Measurements from ENCODE around the gene SLC10A3. TPM values are rescaled to one million over a fixed set of nuclear protein-coding genes. Genes with fewer than 3 reads are reported as not detected.
A peak's percentile ranks its signal among the peaks of the same experiment; 100 is the strongest.

SLC10A3 gene
- total and polyA plus RNA-seq, 11 donors = 8.3 to 50.6 (median 15.5) TPM

DNA sequence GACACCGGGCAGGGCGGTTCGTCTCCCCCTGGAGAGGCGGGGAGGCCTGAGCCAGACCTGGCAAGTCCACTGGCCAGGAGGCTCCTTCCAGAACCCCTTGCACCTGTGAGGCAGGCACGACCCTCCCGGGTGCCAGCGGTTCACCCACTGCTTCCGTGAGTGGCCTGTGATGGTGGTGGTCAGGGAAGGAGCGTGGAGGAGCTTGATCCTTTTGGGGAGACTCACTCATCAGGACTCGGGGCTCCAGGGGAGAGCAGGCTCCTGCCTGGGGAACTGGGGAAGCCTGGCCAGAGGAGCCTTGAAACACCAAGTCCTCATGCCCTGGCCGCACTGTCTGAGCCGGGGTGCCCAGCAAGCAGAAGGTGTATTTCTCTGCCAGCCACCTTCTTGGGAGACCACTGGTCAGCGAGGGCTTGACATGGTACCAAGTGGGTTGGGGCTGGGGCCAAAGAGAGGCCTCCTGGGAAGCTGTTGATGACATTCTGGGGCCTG is 45.6 kb downstream of the SLC10A3 start:
- Histone ChIP-seq H3K9me3 (no peaks in the 10 kb centered on the region), H3K27me3 (no peaks in the 10 kb centered on the region), H3K4me3 (peak overlapping the region; percentile 56 to 84 (median 68)), H3K27ac (peak overlapping the region; percentile 53 to 91 (median 81)), H3K4me1 (peaks cover 0 to 16% (median 10%) of the 10 kb centered on the region in 12 donors), H3K36me3 (peaks cover 0 to 58% (median 34%) of the 10 kb centered on the region in 9 donors)
- DNase-seq = peak in 1 of 5 donors; percentile 16
- 55 to 84% (median 69%) methylated on average over 10 to 13 of the region's 13 CpGs for WGBS, 4 donors
- no peak for TF ChIP-seq POLR2A (IDR thresholded peaks at IDR 0.05)
- TF ChIP-seq, protein P1, sequence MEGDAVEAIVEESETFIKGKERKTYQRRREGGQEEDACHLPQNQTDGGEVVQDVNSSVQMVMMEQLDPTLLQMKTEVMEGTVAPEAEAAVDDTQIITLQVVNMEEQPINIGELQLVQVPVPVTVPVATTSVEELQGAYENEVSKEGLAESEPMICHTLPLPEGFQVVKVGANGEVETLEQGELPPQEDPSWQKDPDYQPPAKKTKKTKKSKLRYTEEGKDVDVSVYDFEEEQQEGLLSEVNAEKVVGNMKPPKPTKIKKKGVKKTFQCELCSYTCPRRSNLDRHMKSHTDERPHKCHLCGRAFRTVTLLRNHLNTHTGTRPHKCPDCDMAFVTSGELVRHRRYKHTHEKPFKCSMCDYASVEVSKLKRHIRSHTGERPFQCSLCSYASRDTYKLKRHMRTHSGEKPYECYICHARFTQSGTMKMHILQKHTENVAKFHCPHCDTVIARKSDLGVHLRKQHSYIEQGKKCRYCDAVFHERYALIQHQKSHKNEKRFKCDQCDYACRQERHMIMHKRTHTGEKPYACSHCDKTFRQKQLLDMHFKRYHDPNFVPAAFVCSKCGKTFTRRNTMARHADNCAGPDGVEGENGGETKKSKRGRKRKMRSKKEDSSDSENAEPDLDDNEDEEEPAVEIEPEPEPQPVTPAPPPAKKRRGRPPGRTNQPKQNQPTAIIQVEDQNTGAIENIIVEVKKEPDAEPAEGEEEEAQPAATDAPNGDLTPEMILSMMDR (IDR thresholded peaks at IDR 0.05) = no peak
- intact Hi-C loops (cut with DNase I) = loop anchor here in 1 of 10 donors (5.0 kb wide), 1 partner anchor 38 kb away; no protein-coding TSS in a partner anchor
- ATAC-seq = no peak

DNA sequence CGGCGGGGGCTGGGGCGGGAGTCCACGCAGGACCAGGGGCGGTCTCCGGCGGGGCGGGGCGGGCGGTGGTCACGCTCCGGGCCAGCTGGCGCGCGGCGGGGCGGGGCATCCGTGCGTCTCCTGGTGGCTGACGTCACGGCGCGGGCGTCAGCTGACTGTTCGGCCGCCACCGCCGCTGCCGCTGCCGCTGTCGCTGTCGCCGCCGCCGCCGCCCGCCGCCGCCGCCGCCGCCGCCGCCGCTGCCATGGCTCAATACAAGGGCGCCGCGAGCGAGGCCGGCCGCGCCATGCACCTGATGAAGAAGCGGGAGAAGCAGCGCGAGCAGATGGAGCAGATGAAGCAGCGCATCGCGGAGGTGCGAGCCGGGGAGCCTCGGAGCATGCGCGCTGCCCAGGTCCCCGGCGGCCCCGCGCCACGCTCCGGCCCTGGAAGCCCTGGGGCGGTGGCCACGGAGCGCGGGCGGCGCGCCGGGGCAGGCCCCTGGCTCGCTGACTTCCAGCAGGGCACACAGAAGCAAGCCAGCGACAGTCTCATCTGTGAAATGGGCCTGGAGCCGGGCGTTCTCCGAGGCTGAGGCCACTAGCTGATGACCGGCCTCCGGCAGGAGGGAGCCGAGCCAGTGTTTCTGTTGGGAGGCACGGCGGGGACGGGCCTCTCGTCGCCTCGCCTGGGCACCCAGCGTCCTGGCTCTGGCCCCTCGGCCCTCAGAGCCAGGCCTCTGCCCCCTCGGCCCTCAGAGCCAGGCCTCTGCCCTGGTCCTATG is 46.3 kb downstream of the SLC10A3 start, which contains the start of gene FAM50A:
Gene FAM50A, plus strand, starts transcription at position 150 of the 763 bp plus-strand sequence. Its CDS starts 95 bp downstream, at position 245.
- intact Hi-C loops (cut with DNase I) = loop anchor here in 1 of 10 donors (5.0 kb wide), 1 partner anchor 38 kb away; no protein-coding TSS in a partner anchor
- WGBS, 4 donors = 1 to 43% (median 18%) methylated on average over 7 to 94 of the region's 94 CpGs
- H3K4me1 ChIP-seq = peaks cover 0 to 16% (median 10%) of the 10 kb centered on the region in 12 donors
- no peaks in the 10 kb centered on the region for H3K27me3 ChIP-seq
- H3K9me3 ChIP-seq = no peaks in the 10 kb centered on the region
- DNase-seq = peak; percentile 78 to 90 (median 88)
- H3K4me3 ChIP-seq = peak within 1 kb of the TSS; percentile 56 to 84 (median 68)
- H3K27ac ChIP-seq = peak within 1 kb of the TSS; percentile 53 to 91 (median 81)
- peaks cover 0 to 55% (median 34%) of the 10 kb centered on the region in 9 donors for H3K36me3 ChIP-seq
- TF ChIP-seq POLR2A (IDR thresholded peaks at IDR 0.05) = peak in 1 of 2 donors; percentile 6
- TF ChIP-seq, protein P1 (IDR thresholded peaks at IDR 0.05) = no peak
- peak; percentile 54 to 92 (median 86) for ATAC-seq

DNA sequence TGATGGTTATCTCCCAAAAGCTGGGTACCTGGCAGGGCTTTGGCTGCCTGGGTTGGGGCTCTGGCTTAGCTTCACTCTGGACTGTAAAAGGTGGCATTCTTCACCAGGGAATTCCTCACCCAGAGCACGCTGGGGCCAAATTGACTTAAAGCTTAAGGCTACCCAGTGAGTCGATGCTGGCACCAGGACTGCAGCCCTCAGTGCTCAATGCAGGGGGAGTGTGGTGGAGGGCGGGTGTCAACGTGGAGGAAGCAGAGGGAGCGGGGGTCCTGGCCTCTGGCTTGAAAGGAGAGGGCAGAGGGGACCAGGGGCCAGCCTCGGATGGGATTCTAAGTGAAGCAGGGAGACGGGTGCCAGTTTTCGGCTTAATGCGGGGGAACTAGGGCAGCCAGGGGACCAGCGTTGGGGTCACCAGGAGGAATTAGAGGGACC is 46.9 kb downstream of the SLC10A3 start:
- TF ChIP-seq POLR2A (IDR thresholded peaks at IDR 0.05) = no peak
- TF ChIP-seq, protein P1 (IDR thresholded peaks at IDR 0.05) = no peak
- no peak for DNase-seq
- Histone ChIP-seq H3K36me3 (peaks cover 0 to 48% (median 31%) of the 10 kb centered on the region in 9 donors), H3K4me3 (peak overlapping the region in 11 of 12 donors; percentile 39 to 84 (median 66)), H3K4me1 (peaks cover 0 to 20% (median 10%) of the 10 kb centered on the region in 12 donors), H3K27ac (peak overlapping the region in 11 of 12 donors; percentile 67 to 91 (median 78)), H3K9me3 (no peaks in the 10 kb centered on the region), H3K27me3 (no peaks in the 10 kb centered on the region)
- intact Hi-C loops (cut with DNase I) = loop anchor here in 1 of 10 donors (5.0 kb wide), 1 partner anchor 39 kb away; no protein-coding TSS in a partner anchor
- ATAC-seq = peak in 3 of 4 donors; percentile 5 to 27 (median 14)
- WGBS, 4 donors = 9 to 43% (median 26%) methylated on average over 10 of the region's 10 CpGs

All from heart left ventricle (tissue), 16 donors.